HepG2 (cell line): ENCODE results near the gene NUB1. TPM values are rescaled to one million over a fixed set of nuclear protein-coding genes. Genes with fewer than 3 reads are reported as not detected.

ENCODE experiments used
- ATAC-seq: fragments of 200-7000 bp; cut with Tn5 transposase; 3 replicates; pipeline ENCODE4 v1.9.1; 2020; ENCODE audit warnings: mild to moderate bottlenecking, moderate library complexity
- BruUV-seq: library from RNA; stranded (reverse); fragments of 400-500 nt; replicated peaks from 2 replicates; lab custom pipeline; 2021; lab: Mats Ljungman, UMichigan
- CTCF ChIA-PET: fragments of 300-600 bp; formaldehyde crosslinking; extraction: SDS; loops from one replicate; lab custom pipeline; 2021; ENCODE audit warnings: low total read pairs, inconsistent platforms, low intra/inter-chr PET ratio; lab: Yijun Ruan, JAX
- POLR2A ChIA-PET: fragments of 350-600 bp; sonication (Branson Sonifier 250); formaldehyde crosslinking; loops from one replicate; lab custom pipeline; 2020; ENCODE audit warnings: antibody characterized with exemption, inconsistent platforms; lab: Yijun Ruan, JAX
- DNase-seq: peaks from one replicate; pipeline ENCODE4 v3.0.0-alpha.2; 2015; ENCODE audit warnings: low spot score
- FAIRE-seq: peaks from 3 replicates; lab custom pipeline; 2011; peaks lifted over from hg19 to GRCh38; lab: Jason Lieb, UNC
- H2AFZ ChIP-seq: one replicate; pipeline ENCODE4 v1.6.1; 2011; ENCODE audit warnings: low read length, inconsistent platforms
- H3K27ac ChIP-seq: fragments of 300-600 bp; 3 replicates; pipeline ENCODE4 v1.8.0; 2011; ENCODE audit warnings: mixed run types, mild to moderate bottlenecking, mixed read lengths, low read length, inconsistent platforms; ENCODE audit not compliant: insufficient read depth; ENCODE audit errors: extremely low read length
- H3K27me3 ChIP-seq, 2 experiments: fragments of 200-600 bp in 1 of 2; 2 replicates in 1 of 2; 3 replicates in 1 of 2; pipeline versions ENCODE4 v1.6.0 to v1.8.0; 2011; ENCODE audit warnings: low read length in 2 of 2, mild to moderate bottlenecking in 2 of 2, moderate library complexity in 2 of 2, inconsistent platforms in 1 of 2; ENCODE audit not compliant: insufficient read depth in 2 of 2, control insufficient read depth in 1 of 2
- H3K36me3 ChIP-seq, 2 experiments: fragments of 200-600 bp in 1 of 2; replicated peaks in 1 of 2; 2 replicates in 1 of 2; 3 replicates in 1 of 2; pipeline versions ENCODE4 v1.5.1 to v1.8.0; 2011; ENCODE audit warnings: low read length in 2 of 2, inconsistent platforms in 1 of 2; ENCODE audit not compliant: insufficient read depth in 2 of 2, control insufficient read depth in 1 of 2
- H3K4me1 ChIP-seq: 2 replicates; pipeline ENCODE4 v1.5.1; 2012; ENCODE audit warnings: low read length, inconsistent platforms; ENCODE audit not compliant: insufficient read depth
- H3K4me2 ChIP-seq: 2 replicates; pipeline ENCODE4 v1.6.0; 2011; ENCODE audit warnings: low read depth, low read length, inconsistent platforms
- H3K4me3 ChIP-seq, 3 experiments: fragments of 200-600 bp in 1 of 3; sonication (generic), shearing (Covaris generic) in 1 of 3; replicated peaks in 1 of 3; 2 replicates each; pipeline ENCODE4 v1.5.1; 2011 to 2016; ENCODE audit warnings: low read length in 3 of 3, inconsistent platforms in 2 of 3, low read depth in 2 of 3, mild to moderate bottlenecking in 2 of 3, control low read depth in 1 of 3, mixed read lengths in 1 of 3; ENCODE audit not compliant: insufficient read depth in 1 of 3
- H3K79me2 ChIP-seq: one replicate; pipeline ENCODE4 v1.6.1; 2011; ENCODE audit warnings: low read length, inconsistent platforms; ENCODE audit not compliant: insufficient read depth
- H3K9ac ChIP-seq: 2 replicates; pipeline ENCODE4 v1.6.0; 2011; ENCODE audit warnings: mild to moderate bottlenecking, low read depth, low read length, inconsistent platforms; ENCODE audit not compliant: insufficient read depth
- H3K9me3 ChIP-seq: 2 replicates; pipeline ENCODE4 v1.5.1; 2012; ENCODE audit warnings: mild to moderate bottlenecking, low read length
- H4K20me1 ChIP-seq: 2 replicates; pipeline ENCODE4 v1.6.0; 2011; ENCODE audit warnings: inconsistent platforms, mild to moderate bottlenecking, low read length, moderate library complexity; ENCODE audit not compliant: insufficient read depth
- BCL6 ChIP-seq: IDR thresholded peaks from 2 replicates; pipeline ENCODE4 v1.6.1; 2016; ENCODE audit warnings: missing genetic modification reagents, missing compliant biosample characterization
- BHLHE40 ChIP-seq: IDR thresholded peaks from 2 replicates; pipeline ENCODE4 v1.6.1; 2011; ENCODE audit warnings: low read length, improper control_type of control experiment
- CEBPG ChIP-seq: IDR thresholded peaks from 2 replicates; pipeline ENCODE4 v1.6.1; 2016
- FOXP1 ChIP-seq, 2 experiments: fragments of 450-650 bp in 1 of 2; IDR thresholded peaks; 2 replicates each; pipeline ENCODE4 v1.6.1; 2017 to 2018; ENCODE audit warnings: antibody characterized with exemption in 1 of 2
- HNF1B ChIP-seq: sonication (generic); formaldehyde crosslinking; IDR thresholded peaks from 2 replicates; pipeline ENCODE4 v1.5.1; 2020; ENCODE audit warnings: mild to moderate bottlenecking, moderate library complexity, missing genetic modification reagents
- MED1 ChIP-seq: sonication (generic); formaldehyde crosslinking; IDR thresholded peaks from 2 replicates; pipeline ENCODE4 v1.4.0; 2020; ENCODE audit warnings: missing genetic modification reagents
- MZF1 ChIP-seq: sonication (generic); formaldehyde crosslinking; IDR thresholded peaks from 2 replicates; pipeline ENCODE4 v1.8.1; 2023; ENCODE audit warnings: mild to moderate bottlenecking, missing genetic modification reagents, borderline replicate concordance
- NR2F6 ChIP-seq, 2 experiments: IDR thresholded peaks; 2 replicates each; pipeline ENCODE4 v1.6.1; 2016; ENCODE audit warnings: antibody characterized with exemption in 1 of 2, mild to moderate bottlenecking in 1 of 2
- PHF20 ChIP-seq: sonication (generic); formaldehyde crosslinking; IDR thresholded peaks from 2 replicates; pipeline ENCODE4 v1.5.0; 2020; ENCODE audit warnings: mild to moderate bottlenecking, missing genetic modification reagents
- PHF8 ChIP-seq: sonication (generic); formaldehyde crosslinking; IDR thresholded peaks from 2 replicates; pipeline ENCODE4 v1.5.0; 2020; ENCODE audit warnings: missing genetic modification reagents
- RARA ChIP-seq: IDR thresholded peaks from 2 replicates; pipeline ENCODE4 v1.6.1; 2016; ENCODE audit warnings: missing genetic modification reagents, missing compliant biosample characterization
- TEAD3 ChIP-seq: optimal IDR thresholded peaks from 2 replicates; pipeline ENCODE3; 2016; ENCODE audit warnings: borderline replicate concordance
- ZBTB2 ChIP-seq: sonication (generic); formaldehyde crosslinking; IDR thresholded peaks from 2 replicates; pipeline ENCODE4 v1.8.0; 2022; ENCODE audit warnings: low read depth, missing genetic modification reagents
- ZBTB42 ChIP-seq: sonication (generic); formaldehyde crosslinking; IDR thresholded peaks from 2 replicates; pipeline ENCODE4 v1.5.0; 2020; ENCODE audit warnings: mild to moderate bottlenecking, missing genetic modification reagents
- ZFX ChIP-seq: sonication (generic); formaldehyde crosslinking; IDR thresholded peaks from 2 replicates; pipeline ENCODE4 v1.4.0; 2020; ENCODE audit warnings: mild to moderate bottlenecking, low read depth, missing genetic modification reagents, moderate library complexity
- ZMYM2 ChIP-seq: sonication (generic); formaldehyde crosslinking; IDR thresholded peaks from 2 replicates; pipeline ENCODE4 v1.8.0; 2022; ENCODE audit warnings: mild to moderate bottlenecking, missing genetic modification reagents
- ZNF687 ChIP-seq: sonication (generic); formaldehyde crosslinking; IDR thresholded peaks from 2 replicates; pipeline ENCODE4 v1.5.1; 2020; ENCODE audit warnings: mild to moderate bottlenecking, missing genetic modification reagents, moderate library complexity
- ZNF777 ChIP-seq: sonication (generic); formaldehyde crosslinking; IDR thresholded peaks from 2 replicates; pipeline ENCODE4 v1.4.0; 2020; ENCODE audit warnings: missing genetic modification reagents
- WGBS: methylation state at CpG from one replicate; pipeline ENCODE4 v1.1.6; 2017; ENCODE audit warnings: low lambda C conversion rate; 5-methylcytosine and 5-hydroxymethylcytosine counted together
- in situ Hi-C: cut with HindIII; loops from 2 replicates; pipeline ENCODE4 v1.10.0; 2017; ENCODE audit warnings: low pct_unique_long_range_greater_than_20kb; ENCODE audit not compliant: extremely low pct_ligation_motif_present
- intact Hi-C: fragments of 100-400 bp; cut with micrococcal nuclease; formaldehyde crosslinking; loops from one replicate; pipeline ENCODE4 v1.10.0; 2022; ENCODE audit not compliant: unreplicated experiment
- polyA plus RNA-seq, 8 experiments: library from polyadenylated mRNA; depleted of rRNA in 3 of 8; stranded (reverse) in 7 of 8; unstranded in 1 of 8; fragments of >200 nt; fragmentation: Illumina TruSeq in 4 of 8; extraction: Trizol in 4 of 8; gene quantifications; 2 replicates each; pipeline versions ENCODE4 v1.2.1 to v1.2.3, GENCODE V29; 2011 to 2016; ENCODE audit warnings: low read depth in 4 of 8, missing spikeins in 1 of 8, mixed read lengths in 1 of 8; ENCODE audit not compliant: insufficient read depth in 1 of 8
- total RNA-seq, 5 experiments: library from RNA; depleted of rRNA; stranded (reverse); fragments of >200 nt; fragmentation: Illumina TruSeq; extraction: Trizol; gene quantifications; 2 replicates each; pipeline ENCODE4 v1.2.3, GENCODE V29; 2016; ENCODE audit warnings: low read depth in 1 of 5

The NUB1 gene
- total and polyA plus RNA-seq, 2 of the 13 experiments (the other 11 are each of a cell fraction or from before 2014, with no cell fraction given): 27.1 to 37.0 TPM

GRCh38 chr7:151408839-151409666 lies 67.4 kb downstream of the NUB1 start:
- H3K4me3 ChIP-seq: peak overlapping the region in 2 of 3 experiments; percentile 65 to 76; a peak in 3 of 6 replicates
- H3K79me2 ChIP-seq: no peaks in the 10 kb centered on the region
- peak; percentile 56 for ATAC-seq
- no peak for FAIRE-seq
- peak overlapping the region; percentile 58; the same call in 1 of the 2 replicates for H3K9ac ChIP-seq
- H3K9me3 ChIP-seq: no peaks in the 10 kb centered on the region
- peak overlapping the region; percentile 74 for H3K4me2 ChIP-seq
- WGBS: 20% methylated on average over 13 of the region's 61 CpGs
- in situ Hi-C loops (no loop called here), intact Hi-C loops (loop anchor here (5.0 kb wide), 1 partner anchor 38 kb away; no protein-coding TSS in a partner anchor)
- H3K27ac ChIP-seq: peak overlapping the region; percentile 46
- no peaks in the 10 kb centered on the region for H4K20me1 ChIP-seq
- POLR2A ChIA-PET: no interaction called here
- no peak overlapping the region for H2AFZ ChIP-seq
- H3K27me3 ChIP-seq: peaks cover 2 to 58% of the 10 kb centered on the region in 2 experiments
- no peaks in the 10 kb centered on the region for H3K36me3 ChIP-seq
- DNase-seq: peak; percentile 66
- no TSS peak for BruUV-seq
- peaks cover 56% of the 10 kb centered on the region for H3K4me1 ChIP-seq
- CTCF ChIA-PET: no interaction called here
- TF ChIP-seq HNF1B (CRISPR knock-in tag): 0 out of 2 replicates have a peak, but pooled peaks have one; percentile 28
- no peak for TF ChIP-seq ZNF777 (CRISPR knock-in tag)
- TF ChIP-seq BCL6 (CRISPR knock-in tag): peak; percentile 59
- no peak for TF ChIP-seq FOXP1 (IDR thresholded peaks at IDR 0.05)
- TF ChIP-seq FOXP1 (CRISPR knock-in tag; IDR thresholded peaks at IDR 0.05): peak; percentile 80
- no peak for TF ChIP-seq ZBTB2 (CRISPR knock-in tag)
- TF ChIP-seq BHLHE40: peak; percentile 15; the same call in 1 of the 2 replicates
- peak; percentile 28; the same call in 1 of the 2 replicates for TF ChIP-seq CEBPG
- no peak for TF ChIP-seq ZBTB42 (CRISPR knock-in tag)
- peak; percentile 37; the same call in 1 of the 2 replicates for TF ChIP-seq RARA (CRISPR knock-in tag)
- peak; percentile 2; the same call in 1 of the 2 replicates for TF ChIP-seq PHF8 (CRISPR knock-in tag)
- TF ChIP-seq ZMYM2: no peak
- TF ChIP-seq MZF1: no peak
- no peak for TF ChIP-seq MED1 (CRISPR knock-in tag)
- TF ChIP-seq TEAD3 (CRISPR knock-in tag): peak; percentile 67
- TF ChIP-seq PHF20 (CRISPR knock-in tag): no peak
- peak; percentile 20 for TF ChIP-seq ZNF687 (CRISPR knock-in tag)
- TF ChIP-seq ZFX (CRISPR knock-in tag): peak; percentile 30; the same call in 1 of the 2 replicates
- no peak for TF ChIP-seq NR2F6 (IDR thresholded peaks at IDR 0.05)
- TF ChIP-seq NR2F6 (CRISPR knock-in tag; IDR thresholded peaks at IDR 0.05): peak; percentile 26; the same call in 1 of the 2 replicates
